Upper lobe of left lung (tissue), 4 donors: Measurements from ENCODE around the gene CELSR1.

ENCODE experiments used
- CTCF ChIP-seq, 6 experiments: fragments of 450-650 bp in 4 of 6; fragments of 200-600 bp in 2 of 6; sonication (generic) in 2 of 6; IDR thresholded peaks; one replicate each; pipeline ENCODE4 v1.5.1; 2016 to 2019; ENCODE audit warnings: antibody characterized with exemption in 6 of 6
- EP300 ChIP-seq, 4 donors: sonication (generic); formaldehyde crosslinking; IDR thresholded peaks; one replicate each; pipeline ENCODE4 v1.5.1; 2017; ENCODE audit warnings: antibody characterized with exemption in 4 of 4, control low read depth in 2 of 4
- POLR2A ChIP-seq, 4 donors: fragments of 450-650 bp; IDR thresholded peaks; one replicate each; pipeline ENCODE4 v1.5.1; 2016 to 2017; ENCODE audit warnings: antibody characterized with exemption in 4 of 4, mild to moderate bottlenecking in 2 of 4
- POLR2AphosphoS5 ChIP-seq, 2 donors: sonication (generic); formaldehyde crosslinking; IDR thresholded peaks; one replicate each; pipeline ENCODE4 v1.5.1; 2017; ENCODE audit warnings: antibody characterized with exemption in 2 of 2

DNA sequence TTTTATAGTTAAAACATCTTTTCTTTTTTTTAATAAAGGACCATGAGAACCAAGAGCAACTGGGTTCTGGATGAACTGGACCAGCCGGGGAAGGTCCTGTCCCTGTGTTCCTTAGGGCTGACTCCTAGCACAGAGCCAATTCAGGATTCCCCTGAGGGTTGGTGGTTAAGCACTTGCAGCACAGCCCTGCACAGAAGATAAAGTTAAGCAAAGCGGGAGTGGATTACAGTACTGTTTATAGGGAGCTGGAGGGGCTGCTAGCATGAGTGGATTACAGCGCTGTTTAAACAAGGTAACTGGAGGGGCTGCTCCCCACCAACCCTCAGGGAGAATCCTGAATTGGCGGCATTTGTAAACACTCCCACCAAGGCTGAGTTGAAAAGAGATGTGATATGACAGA is 90.6 kb downstream of the CELSR1 start:
- TF ChIP-seq CTCF (IDR thresholded peaks at IDR 0.05) (no peak), POLR2A (IDR thresholded peaks at IDR 0.05) (no peak), POLR2AphosphoS5 (IDR thresholded peaks at IDR 0.05) (no peak), EP300 (IDR thresholded peaks at IDR 0.05) (no peak)
